ENCODE data around the gene PIWIL1.

- TF ChIP-seq POLR2A (IDR thresholded peaks at IDR 0.05) (no peak), CTCF (IDR thresholded peaks at IDR 0.05) (no peak)
These were observed 15.4 kb downstream of the PIWIL1 start for GRCh38 chr12:130353081-130353480.
